GM12878 (cell line): ENCODE measurements around the gene CCL23. TPM values are rescaled to one million over a fixed set of nuclear protein-coding genes. Genes with fewer than 3 reads are reported as not detected.

Experiments used
- ATAC-seq: fragments of 200-7000 bp; cut with Tn5 transposase; 3 replicates; pipeline ENCODE4 v1.9.1; 2020; ENCODE audit warnings: mild to moderate bottlenecking, moderate library complexity
- BruUV-seq: library from RNA; stranded (reverse); fragments of 400-500 nt; replicated peaks from 2 replicates; lab custom pipeline; 2021; lab: Mats Ljungman, UMichigan
- CTCF ChIA-PET: fragments of 300-600 bp; sonication (Branson Sonifier 250); formaldehyde crosslinking; extraction: SDS; loops from one replicate; lab custom pipeline; 2021; ENCODE audit warnings: inconsistent platforms; lab: Yijun Ruan, JAX
- POLR2A ChIA-PET: fragments of 350-600 bp; formaldehyde crosslinking; extraction: SDS; loops from one replicate; lab custom pipeline; 2021; ENCODE audit warnings: inconsistent platforms; lab: Charles Lee
- RAD21 ChIA-PET: fragments of 300-600 bp; sonication (Branson Sonifier 250); formaldehyde crosslinking; loops from one replicate; lab custom pipeline; 2023; ENCODE audit warnings: antibody characterized with exemption; ENCODE audit not compliant: unreplicated experiment; lab: Charles Lee
- SMC1A ChIA-PET: fragments of 300-600 bp; sonication (Branson Sonifier 250); formaldehyde crosslinking; loops from one replicate; lab custom pipeline; 2023; ENCODE audit not compliant: unreplicated experiment, uncharacterized antibody; lab: Charles Lee
- DNase-seq: peaks from one replicate; pipeline ENCODE4 v3.0.0-alpha.2; 2011; ENCODE audit warnings: low read depth, low spot score
- FAIRE-seq: peaks from 3 replicates; lab custom pipeline; 2011; peaks lifted over from hg19 to GRCh38; lab: Jason Lieb, UNC
- H2AFZ ChIP-seq: 2 replicates; pipeline ENCODE4 v1.6.0; 2011; ENCODE audit warnings: low read depth, low read length, control low read depth; ENCODE audit not compliant: control insufficient read depth
- H3K27ac ChIP-seq: 2 replicates; pipeline ENCODE4 v1.5.1; 2011; ENCODE audit warnings: control low read depth; ENCODE audit not compliant: control insufficient read depth, insufficient read depth
- H3K27me3 ChIP-seq, 2 experiments: replicated peaks in 1 of 2; 2 replicates each; pipeline versions ENCODE4 v1.6.0 to v1.6.1; 2011; ENCODE audit warnings: low read length in 1 of 2; ENCODE audit not compliant: control insufficient read depth in 2 of 2, insufficient read depth in 2 of 2
- H3K36me3 ChIP-seq, 2 experiments: 2 replicates each; pipeline ENCODE4 v1.5.1; 2011; ENCODE audit warnings: low read length in 1 of 2; ENCODE audit not compliant: control insufficient read depth in 2 of 2, insufficient read depth in 2 of 2
- H3K4me1 ChIP-seq: 2 replicates; pipeline ENCODE4 v1.6.1; 2011; ENCODE audit warnings: mild to moderate bottlenecking, low read length, moderate library complexity, mixed read lengths; ENCODE audit not compliant: control insufficient read depth, insufficient read depth
- H3K4me2 ChIP-seq: 2 replicates; pipeline ENCODE4 v1.6.0; 2011; ENCODE audit warnings: control low read depth; ENCODE audit not compliant: control insufficient read depth, insufficient read depth
- H3K4me3 ChIP-seq: fragments of 200-600 bp; sonication (generic); 2 replicates; pipeline ENCODE4 v1.5.1; 2016
- H3K79me2 ChIP-seq: 2 replicates; pipeline ENCODE4 v1.6.0; 2011; ENCODE audit warnings: low read length; ENCODE audit not compliant: control insufficient read depth, insufficient read depth
- H3K9ac ChIP-seq: 2 replicates; pipeline ENCODE4 v1.8.0; 2011; ENCODE audit warnings: low read length, control low read depth, mixed read lengths; ENCODE audit not compliant: control insufficient read depth, insufficient read depth
- H3K9me3 ChIP-seq: replicated peaks from 3 replicates; pipeline ENCODE4 v1.5.1; 2011; ENCODE audit warnings: mild to moderate bottlenecking, low read length; ENCODE audit not compliant: control insufficient read depth, insufficient read depth
- H4K20me1 ChIP-seq: 2 replicates; pipeline ENCODE4 v1.6.0; 2011; ENCODE audit not compliant: control insufficient read depth, insufficient read depth
- GATAD2B ChIP-seq: fragments of 450-650 bp; conservative IDR thresholded peaks from 2 replicates; pipeline ENCODE4 v1.6.1; 2017; ENCODE audit warnings: low read depth, mild to moderate bottlenecking, moderate library complexity
- KDM1A ChIP-seq: fragments of 200-600 bp; sonication (generic); IDR thresholded peaks from 2 replicates; pipeline ENCODE4 v1.6.1; 2016; ENCODE audit warnings: borderline replicate concordance
- KLF5 ChIP-seq: fragments of 450-650 bp; IDR thresholded peaks from 2 replicates; pipeline ENCODE4 v1.6.1; 2014; ENCODE audit warnings: mild to moderate bottlenecking; ENCODE audit not compliant: partially characterized antibody
- NFYB ChIP-seq: IDR thresholded peaks from 2 replicates; pipeline ENCODE4 v1.6.1; 2011; ENCODE audit warnings: low read depth, mild to moderate bottlenecking, low read length, improper control_type of control experiment, moderate library complexity; ENCODE audit not compliant: insufficient read depth
- PAX5 ChIP-seq: IDR thresholded peaks from 2 replicates; pipeline ENCODE4 v1.6.1; 2011; ENCODE audit warnings: low read depth, low read length, borderline replicate concordance
- PML ChIP-seq: IDR thresholded peaks from 2 replicates; pipeline ENCODE4 v1.6.1; 2012; ENCODE audit warnings: low read length, inconsistent platforms
- POLR2AphosphoS5 ChIP-seq: IDR thresholded peaks from 2 replicates; pipeline ENCODE4 v1.6.1; 2011; ENCODE audit warnings: mild to moderate bottlenecking, low read length, inconsistent platforms
- SUZ12 ChIP-seq: fragments of 200-600 bp; sonication (generic); IDR thresholded peaks from one replicate; pipeline ENCODE4 v1.6.1; 2018; ENCODE audit warnings: antibody characterized with exemption, mild to moderate bottlenecking; ENCODE audit not compliant: unreplicated experiment
- TBL1XR1 ChIP-seq: IDR thresholded peaks from 2 replicates; pipeline ENCODE4 v1.6.1; 2012; ENCODE audit warnings: low read depth, low read length, improper control_type of control experiment
- ZNF622 ChIP-seq: fragments of 450-650 bp; IDR thresholded peaks from 2 replicates; pipeline ENCODE4 v1.6.1; 2017; ENCODE audit warnings: mild to moderate bottlenecking, inconsistent platforms
- ZZZ3 ChIP-seq: IDR thresholded peaks from 2 replicates; pipeline ENCODE4 v1.6.1; 2011; ENCODE audit warnings: low read depth; ENCODE audit not compliant: control insufficient read depth, insufficient read length
- WGBS: methylation state at CpG from one replicate; pipeline ENCODE4 v1.1.6; 2016; ENCODE audit warnings: low lambda C conversion rate; ENCODE audit not compliant: insufficient replicate concordance, insufficient coverage; ENCODE audit errors: missing lambda C conversion rate; 5-methylcytosine and 5-hydroxymethylcytosine counted together
- in situ Hi-C: fragments of 300-500 bp; cut with MboI; formaldehyde crosslinking; loops from 9 replicates; pipeline ENCODE4 v1.14.3; 2018; ENCODE audit warnings: mixed read lengths
- intact Hi-C: fragments of 100-400 bp; cut with micrococcal nuclease; formaldehyde crosslinking; loops from one replicate; pipeline ENCODE4 v1.14.2; 2022; ENCODE audit not compliant: unreplicated experiment
- polyA plus RNA-seq, 11 experiments: library from polyadenylated mRNA; depleted of rRNA in 4 of 11; unstranded in 6 of 11; stranded (reverse) in 5 of 11; fragments of >200 nt; fragmentation: Nextera tagmentation in 4 of 11; fragmentation: Illumina TruSeq in 1 of 11; extraction: Ambion mirVana in 4 of 11; extraction: Trizol in 1 of 11; gene quantifications; 1 replicate in 1 of 11; 2 replicates in 10 of 11; pipeline versions ENCODE4 v1.2.1 to v1.2.3, GENCODE V29; 2011 to 2016; ENCODE audit warnings: inconsistent platforms in 2 of 11, missing spikeins in 2 of 11, low read depth in 1 of 11
- total RNA-seq, 4 experiments: library from RNA; depleted of rRNA in 3 of 4; stranded (reverse); fragments of >200 nt in 3 of 4; fragmentation: Illumina TruSeq in 1 of 4; extraction: Trizol in 1 of 4; gene quantifications; 2 replicates each; pipeline versions ENCODE4 v1.2.1 to v1.2.3, GENCODE V29; 2013 to 2021
- TF ChIP-seq, protein P1 (sequence below): IDR thresholded peaks from 2 replicates; pipeline ENCODE4 v1.6.1; 2011; ENCODE audit warnings: low read depth, mild to moderate bottlenecking, low read length, moderate library complexity, borderline replicate concordance; ENCODE audit errors: extremely low read depth
- TF ChIP-seq, protein P2 (sequence below): fragments of 150-350 bp; IDR thresholded peaks from 2 replicates; pipeline ENCODE4 v1.6.1; 2014; ENCODE audit warnings: mild to moderate bottlenecking, low read depth, low read length

The CCL23 gene
- total and polyA plus RNA-seq, 10 of the 15 experiments (the other 5 are each of a cell fraction or from before 2014, with no cell fraction given) = 0.15 to 0.62 (median 0.41) TPM; not detected in 6

GRCh38 chr17:36060816-36061215, 43.0 kb upstream of the CCL23 start:
- H3K79me2 ChIP-seq = no peaks in the 10 kb centered on the region
- no peak overlapping the region for H3K4me2 ChIP-seq
- POLR2A ChIA-PET = no interaction called here
- in situ Hi-C loops = no loop called here
- H3K9me3 ChIP-seq = no peaks in the 10 kb centered on the region; the same call in 2 of the 3 replicates
- no peak for FAIRE-seq
- H2AFZ ChIP-seq = no peak overlapping the region
- DNase-seq = no peak
- CTCF ChIA-PET = no interaction called here
- intact Hi-C loops = no loop called here
- RAD21 ChIA-PET = no interaction called here
- no peaks in the 10 kb centered on the region for H3K4me1 ChIP-seq
- WGBS = 0% methylated on average over 2 of the region's 2 CpGs
- BruUV-seq = no TSS peak
- no peak overlapping the region for H3K27ac ChIP-seq
- SMC1A ChIA-PET = no interaction called here
- no peak for ATAC-seq
- no peak overlapping the region for H3K4me3 ChIP-seq
- TF ChIP-seq PML (no peak), GATAD2B (no peak), ZZZ3 (no peak), POLR2AphosphoS5 (no peak), TBL1XR1 (no peak), ZNF622 (no peak), KLF5 (no peak), SUZ12 (no peak), NFYB (no peak), KDM1A (no peak), PAX5 (no peak)
- TF ChIP-seq, protein P1, sequence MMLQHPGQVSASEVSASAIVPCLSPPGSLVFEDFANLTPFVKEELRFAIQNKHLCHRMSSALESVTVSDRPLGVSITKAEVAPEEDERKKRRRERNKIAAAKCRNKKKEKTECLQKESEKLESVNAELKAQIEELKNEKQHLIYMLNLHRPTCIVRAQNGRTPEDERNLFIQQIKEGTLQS = no peak
- TF ChIP-seq, protein P2, sequence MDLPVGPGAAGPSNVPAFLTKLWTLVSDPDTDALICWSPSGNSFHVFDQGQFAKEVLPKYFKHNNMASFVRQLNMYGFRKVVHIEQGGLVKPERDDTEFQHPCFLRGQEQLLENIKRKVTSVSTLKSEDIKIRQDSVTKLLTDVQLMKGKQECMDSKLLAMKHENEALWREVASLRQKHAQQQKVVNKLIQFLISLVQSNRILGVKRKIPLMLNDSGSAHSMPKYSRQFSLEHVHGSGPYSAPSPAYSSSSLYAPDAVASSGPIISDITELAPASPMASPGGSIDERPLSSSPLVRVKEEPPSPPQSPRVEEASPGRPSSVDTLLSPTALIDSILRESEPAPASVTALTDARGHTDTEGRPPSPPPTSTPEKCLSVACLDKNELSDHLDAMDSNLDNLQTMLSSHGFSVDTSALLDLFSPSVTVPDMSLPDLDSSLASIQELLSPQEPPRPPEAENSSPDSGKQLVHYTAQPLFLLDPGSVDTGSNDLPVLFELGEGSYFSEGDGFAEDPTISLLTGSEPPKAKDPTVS = no peak
- no peak overlapping the region for H3K9ac ChIP-seq
- no peaks in the 10 kb centered on the region for H4K20me1 ChIP-seq
- 0 out of 4 replicates have a peak, but pooled peaks cover 0 to 2% of the 10 kb centered on the region in 2 experiments for H3K27me3 ChIP-seq
- no peaks in the 10 kb centered on the region for H3K36me3 ChIP-seq
